K562 (cell line): ENCODE results near the gene BOD1L1. TPM values are rescaled to one million over a fixed set of nuclear protein-coding genes. Genes with fewer than 3 reads are reported as not detected.

ENCODE experiments used
- ADNP ChIP-seq: fragments of 200-800 bp; sonication (Bioruptor generic); IDR thresholded peaks from 2 replicates; pipeline ENCODE4 v1.6.1; 2016; ENCODE audit warnings: missing genetic modification characterization, missing compliant biosample characterization
- CEBPB ChIP-seq: fragments of 450-650 bp; IDR thresholded peaks from 2 replicates; pipeline ENCODE4 v1.6.1; 2016; ENCODE audit warnings: missing genetic modification characterization, missing compliant biosample characterization
- CEBPG ChIP-seq, 3 experiments: fragments of 200-800 bp in 1 of 3; sonication (Bioruptor generic) in 1 of 3; sonication (generic) in 1 of 3; formaldehyde crosslinking in 1 of 3; IDR thresholded peaks in 2 of 3; conservative IDR thresholded peaks in 1 of 3; 2 replicates each; pipeline versions ENCODE4 v1.6.1 to v1.8.0; 2016 to 2022; ENCODE audit warnings: missing compliant biosample characterization in 2 of 3, missing genetic modification characterization in 2 of 3, mild to moderate bottlenecking in 1 of 3, missing genetic modification reagents in 1 of 3
- DACH1 ChIP-seq: fragments of 450-650 bp; IDR thresholded peaks from 2 replicates; pipeline ENCODE4 v1.6.1; 2018; ENCODE audit not compliant: partially characterized antibody
- FOXA3 ChIP-seq, 2 experiments: fragments of 450-650 bp in 1 of 2; sonication (generic) in 1 of 2; formaldehyde crosslinking; IDR thresholded peaks in 1 of 2; conservative IDR thresholded peaks in 1 of 2; 2 replicates each; pipeline versions ENCODE4 v1.4.0 to v1.8.0; 2020 to 2022; ENCODE audit warnings: mild to moderate bottlenecking in 2 of 2, missing genetic modification reagents in 1 of 2
- HNRNPL ChIP-seq: fragments of 200-400 bp; formaldehyde crosslinking; IDR thresholded peaks from 2 replicates; pipeline ENCODE4 v1.6.1; 2017; ENCODE audit warnings: low read depth, mild to moderate bottlenecking, low read length
- PHB2 ChIP-seq: fragments of 450-650 bp; IDR thresholded peaks from 2 replicates; pipeline ENCODE4 v1.6.1; 2017; ENCODE audit warnings: low read depth
- SIN3A ChIP-seq, 2 experiments: fragments of 150-350 bp in 1 of 2; IDR thresholded peaks; 2 replicates each; pipeline ENCODE4 v1.6.1; 2011 to 2016; ENCODE audit warnings: borderline replicate concordance in 2 of 2, low read depth in 2 of 2, low read length in 2 of 2, mild to moderate bottlenecking in 2 of 2, moderate library complexity in 2 of 2; ENCODE audit not compliant: control insufficient read depth in 1 of 2
- TEAD1 ChIP-seq, 2 experiments: fragments of 450-650 bp in 1 of 2; sonication (generic) in 1 of 2; formaldehyde crosslinking; IDR thresholded peaks; 2 replicates each; pipeline versions ENCODE4 v1.4.0 to v1.8.0; 2020 to 2022; ENCODE audit warnings: mild to moderate bottlenecking in 2 of 2, missing genetic modification reagents in 1 of 2
- ZHX1 ChIP-seq: fragments of 150-350 bp; conservative IDR thresholded peaks from 2 replicates; pipeline ENCODE4 v1.6.1; 2014; ENCODE audit warnings: low read length
- ZNF41 ChIP-seq: fragments of 250-450 bp; sonication (Bioruptor Pico); conservative IDR thresholded peaks from 2 replicates; pipeline ENCODE4 v1.4.0; 2020; ENCODE audit warnings: mild to moderate bottlenecking
- ZNF764 ChIP-seq: fragments of 250-450 bp; sonication (Bioruptor Pico); IDR thresholded peaks from 2 replicates; pipeline ENCODE4 v1.4.0; 2020; ENCODE audit warnings: low read depth, mild to moderate bottlenecking, moderate library complexity
- polyA plus RNA-seq, 8 experiments: library from polyadenylated mRNA; depleted of rRNA in 4 of 8; stranded (reverse) in 5 of 8; unstranded in 3 of 8; fragments of >200 nt; fragmentation: Nextera tagmentation in 2 of 8; fragmentation: Illumina TruSeq in 1 of 8; extraction: Ambion mirVana in 2 of 8; extraction: Trizol in 1 of 8; gene quantifications; 2 replicates each; pipeline versions ENCODE4 v1.2.1 to v1.2.3, GENCODE V29; 2011 to 2014; ENCODE audit warnings: inconsistent platforms in 1 of 8, missing spikeins in 1 of 8
- total RNA-seq, 7 experiments: library from RNA; depleted of rRNA in 6 of 7; stranded (reverse); fragments of >200 nt in 6 of 7; fragmentation: Illumina TruSeq in 2 of 7; extraction: Trizol in 2 of 7; gene quantifications; 2 replicates each; pipeline versions ENCODE4 v1.2.1 to v1.2.3, GENCODE V29; 2011 to 2021; ENCODE audit warnings: low replicate concordance in 1 of 7
- TF ChIP-seq, protein P1 (sequence below): fragments of 450-650 bp; IDR thresholded peaks from 2 replicates; pipeline ENCODE4 v1.6.1; 2016

Gene BOD1L1
- total and polyA plus RNA-seq, 9 of the 15 experiments (the other 6 are each of a cell fraction or from before 2014, with no cell fraction given) = 4.8 to 23.2 (median 17.7) TPM

- no peak for TF ChIP-seq ZHX1
- TF ChIP-seq FOXA3 (CRISPR knock-in tag; conservative IDR thresholded peaks at IDR 0.05 in 1 of 2, IDR thresholded peaks at IDR 0.05 in 1 of 2) = no peak
- TF ChIP-seq PHB2 = no peak
- TF ChIP-seq CEBPG (CRISPR knock-in tag; IDR thresholded peaks at IDR 0.05) = no peak
- no peak for TF ChIP-seq CEBPG (tag; conservative IDR thresholded peaks at IDR 0.05 in 1 of 2, IDR thresholded peaks at IDR 0.05 in 1 of 2)
- no peak for TF ChIP-seq SIN3A (IDR thresholded peaks at IDR 0.05; ENCODE audit: borderline replicate concordance in 2 of 2, control insufficient read depth in 1 of 2, low read depth in 2 of 2, low read length in 2 of 2)
- 0 out of 4 replicates have a peak, but pooled peaks of 1 of the 2 experiments have one; percentile 6 for TF ChIP-seq TEAD1 (CRISPR knock-in tag; IDR thresholded peaks at IDR 0.05)
- no peak for TF ChIP-seq ADNP (tag)
- no peak for TF ChIP-seq CEBPB (tag)
- no peak for TF ChIP-seq DACH1
- TF ChIP-seq HNRNPL = no peak
- TF ChIP-seq ZNF764 (CRISPR knock-in tag) = no peak
- TF ChIP-seq, protein P1, sequence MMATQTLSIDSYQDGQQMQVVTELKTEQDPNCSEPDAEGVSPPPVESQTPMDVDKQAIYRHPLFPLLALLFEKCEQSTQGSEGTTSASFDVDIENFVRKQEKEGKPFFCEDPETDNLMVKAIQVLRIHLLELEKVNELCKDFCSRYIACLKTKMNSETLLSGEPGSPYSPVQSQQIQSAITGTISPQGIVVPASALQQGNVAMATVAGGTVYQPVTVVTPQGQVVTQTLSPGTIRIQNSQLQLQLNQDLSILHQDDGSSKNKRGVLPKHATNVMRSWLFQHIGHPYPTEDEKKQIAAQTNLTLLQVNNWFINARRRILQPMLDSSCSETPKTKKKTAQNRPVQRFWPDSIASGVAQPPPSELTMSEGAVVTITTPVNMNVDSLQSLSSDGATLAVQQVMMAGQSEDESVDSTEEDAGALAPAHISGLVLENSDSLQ = no peak
- TF ChIP-seq ZNF41 = no peak
These were observed 890 bp downstream of the BOD1L1 start (continued) for GRCh38 chr4:13626492-13627177.
